ENCODE data around the gene CHID1.

GRCh38 chr11:819129-819931 lies 91.3 kb downstream of the CHID1 start:
- TF ChIP-seq POLR2A (IDR thresholded peaks at IDR 0.05; ENCODE audit: low read depth), result peak; percentile 84
- peak in 2 of 3 experiments; percentile 27 to 46 for TF ChIP-seq CTCF (IDR thresholded peaks at IDR 0.05)

Data from esophagus muscularis mucosa (tissue), 3 donors.